H1 (cell line): ENCODE data around the gene APOA4. TPM values are rescaled to one million over a fixed set of nuclear protein-coding genes. Genes with fewer than 3 reads are reported as not detected.

Source experiments
- BACH1 ChIP-seq: IDR thresholded peaks from 2 replicates; pipeline ENCODE4 v1.6.1; 2012; ENCODE audit warnings: low read length, improper control_type of control experiment
- MAFK ChIP-seq: IDR thresholded peaks from 2 replicates; pipeline ENCODE4 v1.6.1; 2012; ENCODE audit warnings: low read depth, mild to moderate bottlenecking, improper control_type of control experiment, low read length
- MAX ChIP-seq: IDR thresholded peaks from 2 replicates; pipeline ENCODE4 v1.6.1; 2012; ENCODE audit warnings: inconsistent platforms
- NANOG ChIP-seq: IDR thresholded peaks from 2 replicates; pipeline ENCODE4 v1.6.1; 2011; ENCODE audit warnings: low read length, low read depth, mild to moderate bottlenecking, inconsistent platforms; ENCODE audit not compliant: insufficient read depth, poor library complexity, severe bottlenecking
- PHF8 ChIP-seq: fragments of 200-600 bp; sonication (generic); conservative IDR thresholded peaks from 2 replicates; pipeline ENCODE4 v1.7.1; 2012; ENCODE audit warnings: low read depth, mild to moderate bottlenecking, inconsistent platforms, low read length, moderate library complexity
- POLR2AphosphoS5 ChIP-seq: IDR thresholded peaks from 2 replicates; pipeline ENCODE4 v1.6.1; 2011; ENCODE audit warnings: low read depth, low read length
- RXRA ChIP-seq: IDR thresholded peaks from 2 replicates; pipeline ENCODE4 v1.6.1; 2011; ENCODE audit warnings: low read depth, mild to moderate bottlenecking, low read length, moderate library complexity; ENCODE audit not compliant: insufficient read depth
- TAF1 ChIP-seq: IDR thresholded peaks from 2 replicates; pipeline ENCODE4 v1.6.1; 2011; ENCODE audit warnings: mild to moderate bottlenecking, low read depth, low read length
- TBP ChIP-seq: IDR thresholded peaks from 2 replicates; pipeline ENCODE4 v1.6.1; 2011; ENCODE audit warnings: low read depth, low read length, improper control_type of control experiment
- YY1 ChIP-seq: IDR thresholded peaks from 2 replicates; pipeline ENCODE4 v1.6.1; 2011; ENCODE audit warnings: low read depth, mild to moderate bottlenecking, low read length
- polyA plus RNA-seq, 7 experiments: library from polyadenylated mRNA; depleted of rRNA in 3 of 7; stranded (reverse) in 5 of 7; unstranded in 2 of 7; fragments of >200 nt in 5 of 7; fragments of 200-250 nt in 2 of 7; gene quantifications; 1 replicate in 5 of 7; 2 replicates in 1 of 7; 4 replicates in 1 of 7; pipeline versions ENCODE4 v1.2.1 to v1.2.3, GENCODE V29; 2011 to 2013; ENCODE audit warnings: missing spikeins in 2 of 7, mixed read lengths in 2 of 7
- total RNA-seq: library from RNA; stranded (reverse); fragmentation: NEBNext Ultra II Directional; extraction: Animal tissue kit (Norgen Biotek cat#: 25700); gene quantifications from 2 replicates; pipeline ENCODE4 v1.2.1, GENCODE V29; 2021

APOA4 gene
- total and polyA plus RNA-seq, 2 of the 8 experiments (the other 6 are each of a cell fraction or from before 2014, with no cell fraction given): not detected

- TF ChIP-seq MAX (no peak), TBP (no peak), YY1 (no peak), TAF1 (no peak), NANOG (no peak), BACH1 (no peak), PHF8 (no peak), POLR2AphosphoS5 (no peak), RXRA (no peak), MAFK (no peak)
These were observed 28.5 kb upstream of the APOA4 start (continued) for GRCh38 chr11:116851626-116852025.
